ENCODE results near the gene FSCN2. TPM values are rescaled to one million over a fixed set of nuclear protein-coding genes. Genes with fewer than 3 reads are reported as not detected.

The FSCN2 gene
- total RNA-seq, 1 experiment from 2014 or later: 1.6 TPM

DNA sequence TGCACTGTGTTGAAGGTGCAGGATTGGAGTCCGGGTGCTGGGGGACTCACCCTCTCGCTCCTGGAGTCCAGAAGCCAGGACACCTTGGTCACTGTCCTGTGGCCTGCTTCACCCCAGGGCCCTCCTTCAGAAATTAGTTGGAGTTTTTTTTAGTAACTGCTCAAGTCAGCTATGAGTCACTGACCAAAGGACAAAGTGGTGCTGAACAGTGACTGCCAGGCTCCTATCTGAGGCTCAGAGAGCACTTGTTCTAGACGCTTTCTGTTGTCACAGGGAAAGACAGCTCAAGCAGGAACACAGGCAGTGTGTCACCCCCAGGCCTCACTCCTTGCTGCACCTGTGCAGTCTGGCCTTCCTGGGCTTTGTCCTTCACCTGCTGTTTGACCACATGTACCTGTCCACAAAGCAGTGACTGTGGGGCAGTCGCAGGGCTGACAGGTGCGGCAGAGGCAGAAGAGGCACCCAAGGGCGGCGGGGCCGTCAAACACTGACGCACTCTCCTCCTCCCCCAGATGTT lies 28.1 kb downstream of the FSCN2 start:
- Histone ChIP-seq H3K4me1 (ENCODE audit: insufficient read depth, low read length) (peaks cover under 1% of the 10 kb centered on the region; the same call in 1 of the 2 replicates), H2BK20ac (ENCODE audit: low read depth, low read length, poor library complexity, severe bottlenecking) (no peak overlapping the region), H4K8ac (replicated peaks; ENCODE audit: insufficient read length, low read depth, low read length) (no peak overlapping the region), H3K9me3 (ENCODE audit: control insufficient read depth, low read depth, low read length) (no peaks in the 10 kb centered on the region), H2BK120ac (ENCODE audit: low read depth, low read length, poor library complexity, severe bottlenecking) (no peak overlapping the region), H3K56ac (ENCODE audit: insufficient read length, low read depth, low read length) (no peak overlapping the region), H2BK12ac (ENCODE audit: insufficient read length, low read depth, low read length) (no peak overlapping the region), H2BK5ac (ENCODE audit: insufficient read length, low read length) (no peak overlapping the region), H3K9ac (ENCODE audit: extremely low read depth, insufficient read length, low read length) (no peak overlapping the region), H3K14ac (ENCODE audit: insufficient read depth, low read length) (no peak overlapping the region), H3K4ac (ENCODE audit: low read depth, low read length) (no peak overlapping the region), H3K23ac (ENCODE audit: insufficient read length, low read depth, low read length) (no peak overlapping the region), H3K18ac (ENCODE audit: insufficient read length, low read depth, low read length) (no peak overlapping the region), H3K4me2 (ENCODE audit: insufficient read depth, insufficient read length, low read length) (no peak overlapping the region), H3T11ph (ENCODE audit: low read length) (no peak overlapping the region), H2AK5ac (ENCODE audit: insufficient read length, low read length) (no peak overlapping the region), H3K79me2 (ENCODE audit: insufficient read depth, low read length) (no peaks in the 10 kb centered on the region), H4K5ac (ENCODE audit: insufficient read length, low read depth, low read length) (no peak overlapping the region), H3K27ac (ENCODE audit: insufficient read length, low read depth, low read length) (no peak overlapping the region), H3K27me3 (ENCODE audit: insufficient read depth, low read length) (no peaks in the 10 kb centered on the region), H3K23me2 (ENCODE audit: insufficient read length, low read depth, low read length, poor library complexity, severe bottlenecking) (peaks cover 10% of the 10 kb centered on the region), H2AFZ (ENCODE audit: low read length) (no peak overlapping the region), H4K20me1 (ENCODE audit: control insufficient read depth, insufficient read depth, insufficient read length) (no peaks in the 10 kb centered on the region), H2BK15ac (ENCODE audit: low read depth, low read length) (no peak overlapping the region), H4K91ac (ENCODE audit: insufficient read length, low read depth, low read length) (no peak overlapping the region), H3K79me1 (ENCODE audit: insufficient read depth, low read depth, low read length, poor library complexity, severe bottlenecking) (peaks cover 3% of the 10 kb centered on the region)
- Mint-ChIP-seq H3K36me3 (ENCODE audit: insufficient read depth in 1 of 3, low read depth in 3 of 3) (peaks cover 2 to 48% (median 34%) of the 10 kb centered on the region in 3 experiments; a peak in 6 of 7 replicates), H3K27ac (no peak overlapping the region), H3K4me3 (no peak overlapping the region), H3K4me1 (peaks cover 14% of the 10 kb centered on the region in 2 experiments), H3K9me3 (no peaks in the 10 kb centered on the region), H3K27me3 (ENCODE audit: low read depth) (no peaks in the 10 kb centered on the region)
- WGBS (ENCODE audit: extremely low coverage, insufficient read length, low lambda C conversion rate): no CpG with 5 or more reads among the region's 9 CpGs
- TF ChIP-seq, protein P1, sequence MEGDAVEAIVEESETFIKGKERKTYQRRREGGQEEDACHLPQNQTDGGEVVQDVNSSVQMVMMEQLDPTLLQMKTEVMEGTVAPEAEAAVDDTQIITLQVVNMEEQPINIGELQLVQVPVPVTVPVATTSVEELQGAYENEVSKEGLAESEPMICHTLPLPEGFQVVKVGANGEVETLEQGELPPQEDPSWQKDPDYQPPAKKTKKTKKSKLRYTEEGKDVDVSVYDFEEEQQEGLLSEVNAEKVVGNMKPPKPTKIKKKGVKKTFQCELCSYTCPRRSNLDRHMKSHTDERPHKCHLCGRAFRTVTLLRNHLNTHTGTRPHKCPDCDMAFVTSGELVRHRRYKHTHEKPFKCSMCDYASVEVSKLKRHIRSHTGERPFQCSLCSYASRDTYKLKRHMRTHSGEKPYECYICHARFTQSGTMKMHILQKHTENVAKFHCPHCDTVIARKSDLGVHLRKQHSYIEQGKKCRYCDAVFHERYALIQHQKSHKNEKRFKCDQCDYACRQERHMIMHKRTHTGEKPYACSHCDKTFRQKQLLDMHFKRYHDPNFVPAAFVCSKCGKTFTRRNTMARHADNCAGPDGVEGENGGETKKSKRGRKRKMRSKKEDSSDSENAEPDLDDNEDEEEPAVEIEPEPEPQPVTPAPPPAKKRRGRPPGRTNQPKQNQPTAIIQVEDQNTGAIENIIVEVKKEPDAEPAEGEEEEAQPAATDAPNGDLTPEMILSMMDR (conservative IDR thresholded peaks at IDR 0.05): no peak
- DNase-seq: no peak
